ENCODE results near the gene MBP. TPM values are rescaled to one million over a fixed set of nuclear protein-coding genes. Genes with fewer than 3 reads are reported as not detected.

Gene MBP
- total RNA-seq, 2 experiments from 2014 or later: 35.9 to 36.6 TPM

DNA sequence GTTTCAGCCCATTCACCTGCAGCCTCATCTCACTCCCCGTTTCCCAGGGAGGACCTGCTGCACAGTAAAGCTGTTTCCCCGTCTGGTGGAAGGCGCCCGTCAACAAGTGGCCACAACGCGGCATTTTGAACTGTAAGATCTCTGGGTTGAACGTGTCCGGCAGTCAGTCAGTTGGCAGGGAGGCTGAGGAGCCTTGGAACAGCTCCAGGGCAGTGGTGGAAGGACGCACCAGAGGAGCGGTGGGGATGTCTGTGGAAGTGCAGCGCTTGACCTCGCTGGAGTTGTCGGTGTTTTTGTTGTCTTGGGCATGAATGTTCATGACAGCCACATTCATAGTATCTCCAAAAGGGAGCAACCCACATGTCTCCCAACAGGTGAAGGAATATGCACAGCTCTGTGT is 31.4 kb upstream of the MBP start:
- Mint-ChIP-seq H3K9me3 (no peaks in the 10 kb centered on the region), H3K27ac (no peak overlapping the region), H3K4me3 (no peak overlapping the region), H3K4me1 (ENCODE audit: low read depth) (peaks cover 4% of the 10 kb centered on the region), H3K36me3 (ENCODE audit: low read depth) (no peaks in the 10 kb centered on the region), H3K27me3 (ENCODE audit: low read depth) (peaks cover 1% of the 10 kb centered on the region)
- CTCF ChIA-PET: no interaction called here
- intact Hi-C loops (cut with micrococcal nuclease): no loop called here
- no peak for DNase-seq

DNA sequence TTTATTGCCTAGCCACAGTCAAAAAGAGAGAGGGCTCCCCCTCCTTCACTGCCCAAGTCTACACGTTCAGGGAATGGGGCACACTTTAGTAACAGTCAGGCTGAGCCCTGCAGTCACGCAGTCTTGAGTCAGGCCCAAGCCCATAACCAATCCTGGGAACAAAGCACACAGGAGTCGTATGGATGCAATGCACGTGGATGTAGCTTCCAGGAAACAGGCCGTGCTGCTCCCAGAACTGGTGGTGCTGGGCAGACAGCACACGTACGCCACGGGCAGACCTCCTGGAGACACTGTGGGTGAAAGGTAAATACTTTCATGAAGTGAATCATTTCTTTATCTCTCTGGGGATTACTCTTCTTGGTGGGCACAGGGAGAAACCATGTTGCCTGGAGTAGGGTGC is 30.0 kb upstream of the MBP start:
- H3K27ac Mint-ChIP-seq: no peak overlapping the region
- H3K9me3 Mint-ChIP-seq: no peaks in the 10 kb centered on the region
- CTCF ChIA-PET: interaction anchor here (0.7 kb wide), 1 partner anchor 862 kb away, joined by 7 read pairs; no protein-coding TSS in a partner anchor
- peaks cover 1% of the 10 kb centered on the region for H3K27me3 Mint-ChIP-seq (ENCODE audit: low read depth)
- H3K4me3 Mint-ChIP-seq: no peak overlapping the region
- no peak for DNase-seq
- H3K4me1 Mint-ChIP-seq (ENCODE audit: low read depth): peaks cover 4% of the 10 kb centered on the region
- intact Hi-C loops (cut with micrococcal nuclease): no loop called here
- no peaks in the 10 kb centered on the region for H3K36me3 Mint-ChIP-seq (ENCODE audit: low read depth)

DNA sequence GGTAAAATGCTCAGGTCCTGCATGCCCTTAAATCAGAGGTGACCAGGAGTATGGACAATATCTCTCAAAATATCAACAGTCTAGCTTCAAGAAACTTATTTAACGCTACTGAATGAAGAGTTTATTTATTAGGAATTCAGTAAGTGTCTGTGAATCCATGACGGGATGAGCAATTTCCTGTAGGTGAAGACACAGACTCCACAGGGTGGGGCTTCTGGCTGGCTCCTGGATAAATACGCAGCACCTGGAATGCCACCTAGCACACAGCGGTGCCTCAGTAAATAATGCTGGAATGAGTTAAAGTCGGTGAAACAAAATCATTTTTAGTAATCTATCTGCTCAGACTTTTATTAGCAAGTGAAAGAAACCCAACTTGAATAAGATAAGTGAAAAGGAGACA is 29.4 kb upstream of the MBP start:
- Mint-ChIP-seq H3K27ac (no peak overlapping the region), H3K4me3 (no peak overlapping the region), H3K9me3 (no peaks in the 10 kb centered on the region), H3K4me1 (ENCODE audit: low read depth) (peaks cover 4% of the 10 kb centered on the region), H3K36me3 (ENCODE audit: low read depth) (no peaks in the 10 kb centered on the region), H3K27me3 (ENCODE audit: low read depth) (peaks cover 1% of the 10 kb centered on the region)
- no peak for DNase-seq
- intact Hi-C loops (cut with micrococcal nuclease): no loop called here
- CTCF ChIA-PET: no interaction called here

DNA sequence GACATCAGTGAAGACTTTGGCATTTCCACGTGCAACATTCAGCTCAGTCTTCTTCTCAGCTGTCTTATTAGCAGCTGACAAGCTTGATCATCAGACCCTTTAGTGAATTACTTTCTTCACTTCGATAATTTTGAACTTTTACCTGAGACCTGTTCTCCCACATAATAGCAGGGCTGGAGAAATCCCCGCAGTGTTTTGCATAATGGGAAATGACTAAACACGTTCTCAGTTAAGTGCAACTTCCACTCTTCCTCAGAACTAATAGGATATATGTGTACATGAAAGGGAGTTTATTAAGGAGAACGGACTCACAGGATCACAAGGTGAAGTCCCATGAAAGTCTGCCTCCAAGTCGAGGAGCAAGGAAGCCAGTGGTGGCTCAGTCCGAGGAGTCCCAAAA is 28.8 kb upstream of the MBP start:
- Mint-ChIP-seq H3K27me3 (ENCODE audit: low read depth) (peaks cover 1% of the 10 kb centered on the region), H3K27ac (no peak overlapping the region), H3K9me3 (no peaks in the 10 kb centered on the region), H3K4me3 (no peak overlapping the region), H3K36me3 (ENCODE audit: low read depth) (no peaks in the 10 kb centered on the region), H3K4me1 (ENCODE audit: low read depth) (peaks cover 4% of the 10 kb centered on the region)
- intact Hi-C loops (cut with micrococcal nuclease): no loop called here
- no peak for DNase-seq
- CTCF ChIA-PET: no interaction called here

DNA sequence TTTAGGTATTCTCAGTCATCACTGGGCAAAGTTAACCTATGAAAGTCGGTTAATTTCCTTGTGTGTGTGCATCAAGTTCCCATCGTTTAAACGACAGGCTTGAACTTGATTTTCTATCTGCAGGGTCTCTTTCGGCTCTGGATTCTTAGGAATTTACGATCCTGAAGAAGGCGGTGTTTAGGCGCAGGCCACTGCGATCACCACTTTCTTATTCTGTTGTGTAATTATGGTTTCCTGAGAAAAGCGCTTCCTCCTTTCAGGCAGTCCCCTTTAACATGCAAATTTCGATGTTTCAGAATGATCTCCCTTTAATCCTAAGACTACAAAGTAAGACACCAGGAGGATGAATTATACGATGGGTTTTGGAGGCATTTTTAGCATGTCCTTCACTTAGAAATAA is 27.9 kb upstream of the MBP start:
- no peak for DNase-seq
- Mint-ChIP-seq H3K27ac (no peak overlapping the region), H3K36me3 (ENCODE audit: low read depth) (no peaks in the 10 kb centered on the region), H3K9me3 (no peaks in the 10 kb centered on the region), H3K4me3 (no peak overlapping the region), H3K27me3 (ENCODE audit: low read depth) (peaks cover 1% of the 10 kb centered on the region), H3K4me1 (ENCODE audit: low read depth) (peaks cover 4% of the 10 kb centered on the region)
- intact Hi-C loops (cut with micrococcal nuclease): no loop called here
- CTCF ChIA-PET: no interaction called here

DNA sequence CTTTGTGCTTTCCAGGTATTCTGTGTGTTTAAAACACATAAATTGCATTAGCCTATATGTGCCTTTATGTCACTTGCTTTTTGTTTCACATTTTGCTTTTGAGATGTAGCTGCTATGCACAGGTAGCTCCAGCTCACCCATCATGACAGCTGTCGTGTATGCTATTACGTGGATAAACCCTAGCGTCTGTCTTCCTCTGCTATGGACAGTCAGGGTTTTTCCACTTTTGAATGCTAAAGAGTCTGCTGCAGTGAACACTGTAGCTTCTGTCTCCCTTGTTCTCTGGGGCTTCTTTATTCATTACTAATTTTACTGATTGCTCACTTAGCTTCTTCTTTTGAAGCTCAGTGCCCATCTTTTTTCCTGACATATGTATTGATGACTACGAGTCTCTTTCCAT is 24.7 kb upstream of the MBP start:
- no peak for DNase-seq
- H3K4me1 Mint-ChIP-seq (ENCODE audit: low read depth): peaks cover 7% of the 10 kb centered on the region
- CTCF ChIA-PET: no interaction called here
- H3K27ac Mint-ChIP-seq: no peak overlapping the region
- H3K9me3 Mint-ChIP-seq: no peaks in the 10 kb centered on the region
- intact Hi-C loops (cut with micrococcal nuclease): no loop called here
- H3K36me3 Mint-ChIP-seq (ENCODE audit: low read depth): no peaks in the 10 kb centered on the region
- no peak overlapping the region for H3K4me3 Mint-ChIP-seq
- H3K27me3 Mint-ChIP-seq (ENCODE audit: low read depth): peaks cover 1% of the 10 kb centered on the region

DNA sequence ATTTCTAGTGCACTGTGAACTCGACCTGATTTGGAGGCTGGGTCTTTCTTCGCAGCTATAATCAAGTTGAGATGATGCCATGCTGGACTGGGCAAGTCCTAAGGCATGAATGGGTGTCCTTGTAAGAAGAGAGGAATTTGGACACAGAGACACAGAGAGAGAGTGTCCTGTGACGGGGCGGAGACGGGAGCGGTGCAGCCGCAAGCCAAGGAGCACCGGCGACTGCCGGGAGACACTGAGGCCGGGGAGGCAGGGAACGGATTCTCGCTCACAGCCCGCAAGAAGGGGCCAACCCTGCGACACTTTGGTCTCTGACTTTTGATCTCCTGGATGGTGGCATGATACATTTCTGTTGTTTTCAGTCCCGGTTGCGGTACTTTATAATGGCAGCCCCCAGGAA is 22.4 kb upstream of the MBP start:
- no peak for DNase-seq
- CTCF ChIA-PET: no interaction called here

DNA sequence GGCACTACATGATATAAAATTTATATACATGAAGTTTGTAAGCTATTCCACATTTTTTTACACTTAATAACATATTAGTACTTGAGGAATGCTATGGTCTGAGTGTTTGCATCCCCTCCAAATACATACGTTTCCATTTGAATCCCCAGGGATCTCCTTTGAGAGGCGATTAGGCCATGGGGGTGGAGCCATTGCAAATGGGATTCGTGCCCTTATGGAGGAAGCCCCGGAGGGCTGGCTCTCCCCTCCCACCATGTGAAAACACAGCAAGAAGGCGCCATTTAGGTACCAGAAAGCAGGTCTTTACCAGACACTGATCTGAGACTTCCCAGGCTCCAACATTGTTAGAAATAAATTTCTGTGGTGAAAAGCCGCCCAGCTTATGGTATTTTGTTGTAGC is 20.8 kb upstream of the MBP start:
- no peak overlapping the region for H3K4me3 Mint-ChIP-seq
- DNase-seq: no peak
- H3K4me1 Mint-ChIP-seq (ENCODE audit: low read depth): peaks cover 18% of the 10 kb centered on the region
- intact Hi-C loops (cut with micrococcal nuclease): no loop called here
- no peaks in the 10 kb centered on the region for H3K27me3 Mint-ChIP-seq (ENCODE audit: low read depth)
- CTCF ChIA-PET: no interaction called here
- H3K36me3 Mint-ChIP-seq (ENCODE audit: low read depth): no peaks in the 10 kb centered on the region
- no peak overlapping the region for H3K27ac Mint-ChIP-seq
- H3K9me3 Mint-ChIP-seq: no peaks in the 10 kb centered on the region

More for the DNA sequence above, 22.4 kb upstream of the MBP start:
- Mint-ChIP-seq H3K4me3 (no peak overlapping the region), H3K4me1 (ENCODE audit: low read depth) (peaks cover 14% of the 10 kb centered on the region), H3K27me3 (ENCODE audit: low read depth) (peaks cover under 1% of the 10 kb centered on the region), H3K9me3 (no peaks in the 10 kb centered on the region), H3K36me3 (ENCODE audit: low read depth) (no peaks in the 10 kb centered on the region), H3K27ac (no peak overlapping the region)
- intact Hi-C loops (cut with micrococcal nuclease): no loop called here

DNA sequence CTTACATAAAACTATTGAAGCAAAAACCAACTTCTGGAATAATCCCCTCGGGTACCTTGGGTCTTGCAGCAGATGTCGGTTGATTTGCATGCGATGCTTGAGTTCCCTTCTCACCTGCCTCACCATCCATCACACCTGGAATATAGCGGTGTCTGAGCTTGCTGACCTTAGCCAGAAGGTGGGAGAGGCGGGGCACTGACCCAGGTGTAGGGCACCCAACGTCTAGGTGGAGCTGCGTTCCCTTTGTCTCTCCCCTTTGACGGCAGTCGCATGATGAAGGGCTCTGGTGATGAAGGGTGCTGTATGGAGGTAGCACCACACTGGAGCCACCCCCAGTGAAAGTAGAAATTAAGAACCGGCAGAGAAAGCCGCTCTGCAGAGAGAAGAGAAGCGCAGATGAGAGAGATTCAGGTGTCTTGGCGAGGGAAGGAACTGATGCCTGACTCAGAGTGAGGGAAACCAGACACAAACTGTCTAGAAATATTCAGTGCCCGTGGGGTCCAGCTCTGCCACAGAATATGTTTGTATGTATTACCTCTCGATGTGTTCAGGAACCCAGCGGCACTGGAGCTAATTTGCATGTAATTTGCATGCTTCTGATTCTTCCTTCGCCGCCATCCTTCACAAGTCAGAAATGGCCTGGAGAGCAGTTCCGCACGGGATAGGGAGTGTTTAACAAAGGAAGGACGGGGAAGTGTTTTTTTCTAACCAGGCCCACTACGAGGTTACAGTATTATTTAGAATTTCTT is 19.4 kb upstream of the MBP start:
- CTCF ChIA-PET: interaction anchor here (1.1 kb wide), 1 partner anchor 152 kb away, joined by 3 read pairs; no protein-coding TSS in a partner anchor
- H3K36me3 Mint-ChIP-seq (ENCODE audit: low read depth): no peaks in the 10 kb centered on the region
- intact Hi-C loops (cut with micrococcal nuclease): no loop called here
- no peaks in the 10 kb centered on the region for H3K27me3 Mint-ChIP-seq (ENCODE audit: low read depth)
- DNase-seq: no peak
- no peak overlapping the region for H3K4me3 Mint-ChIP-seq
- no peak overlapping the region for H3K27ac Mint-ChIP-seq
- no peaks in the 10 kb centered on the region for H3K9me3 Mint-ChIP-seq
- peaks cover 32% of the 10 kb centered on the region for H3K4me1 Mint-ChIP-seq (ENCODE audit: low read depth)

DNA sequence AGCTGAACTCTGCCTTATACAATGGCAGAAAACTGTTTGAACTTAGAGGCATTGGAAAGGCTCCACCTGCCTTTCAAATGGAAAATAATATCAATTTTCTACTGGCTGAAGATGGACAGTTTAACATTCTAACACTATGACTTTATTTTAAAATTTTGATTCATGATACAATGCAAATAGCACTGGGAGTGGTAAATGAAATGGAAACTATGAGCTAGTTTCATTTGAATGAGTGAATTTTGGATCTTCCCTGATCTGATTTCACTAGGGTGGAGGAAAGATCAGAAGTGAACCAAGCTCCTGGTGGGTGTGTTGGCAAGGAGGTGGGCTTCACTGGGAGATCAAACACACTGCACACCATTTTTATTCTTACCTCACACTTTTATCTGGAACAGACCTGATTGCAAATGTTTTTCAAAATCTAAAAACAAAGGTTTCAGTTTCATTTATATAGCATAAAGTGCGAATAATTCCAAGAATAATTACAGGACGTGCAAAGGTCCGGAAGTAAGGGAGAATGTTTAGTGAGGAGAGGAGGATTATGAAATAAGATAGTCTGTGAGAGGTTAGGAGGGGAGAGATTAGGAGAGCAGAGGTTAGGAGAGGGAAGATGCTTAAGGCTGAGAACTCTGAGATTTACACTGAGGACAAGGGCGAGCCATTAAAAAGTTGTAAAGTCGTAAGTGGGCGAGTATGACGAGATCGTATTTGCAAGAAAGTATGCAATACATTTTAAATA is 18.6 kb upstream of the MBP start:
- Mint-ChIP-seq H3K27me3 (ENCODE audit: low read depth) (no peaks in the 10 kb centered on the region), H3K4me3 (no peak overlapping the region), H3K9me3 (no peaks in the 10 kb centered on the region)

DNA sequence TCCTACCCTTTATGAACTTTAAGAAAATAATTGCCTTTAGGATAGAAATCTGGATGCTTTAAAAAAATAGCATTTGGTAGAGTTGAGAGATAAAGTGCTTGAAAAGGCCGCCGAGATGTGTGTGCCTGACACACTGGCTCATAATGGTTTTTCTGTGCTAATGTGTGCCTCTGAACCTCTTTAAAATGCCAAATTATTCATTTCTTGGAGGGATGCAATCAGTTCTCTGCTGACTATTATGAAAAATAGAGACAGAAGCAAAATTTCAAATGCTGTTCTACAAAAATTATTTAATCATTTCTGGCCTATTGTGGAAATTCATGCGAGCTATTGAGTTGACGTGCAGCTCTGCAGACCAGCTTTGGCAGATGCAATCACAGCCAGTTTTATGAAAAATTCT is 18.0 kb upstream of the MBP start:
- intact Hi-C loops (cut with micrococcal nuclease): no loop called here
- Mint-ChIP-seq H3K4me1 (ENCODE audit: low read depth) (peaks cover 42% of the 10 kb centered on the region), H3K27ac (no peak overlapping the region), H3K27me3 (ENCODE audit: low read depth) (no peaks in the 10 kb centered on the region), H3K4me3 (no peak overlapping the region), H3K9me3 (no peaks in the 10 kb centered on the region), H3K36me3 (ENCODE audit: low read depth) (no peaks in the 10 kb centered on the region)
- no peak for DNase-seq
- CTCF ChIA-PET: interaction anchor here (1.0 to 1.1 kb wide), 2 partner anchors 61 to 151 kb away, joined by 3 read pairs; no protein-coding TSS in a partner anchor

More for the DNA sequence above, 18.6 kb upstream of the MBP start:
- no peak overlapping the region for H3K27ac Mint-ChIP-seq
- H3K4me1 Mint-ChIP-seq (ENCODE audit: low read depth): peaks cover 40% of the 10 kb centered on the region
- CTCF ChIA-PET: interaction anchor here (1.0 to 1.1 kb wide), 2 partner anchors 60 to 151 kb away, joined by 3 read pairs; no protein-coding TSS in a partner anchor
- no peak for DNase-seq
- no peaks in the 10 kb centered on the region for H3K36me3 Mint-ChIP-seq (ENCODE audit: low read depth)
- intact Hi-C loops (cut with micrococcal nuclease): no loop called here

DNA sequence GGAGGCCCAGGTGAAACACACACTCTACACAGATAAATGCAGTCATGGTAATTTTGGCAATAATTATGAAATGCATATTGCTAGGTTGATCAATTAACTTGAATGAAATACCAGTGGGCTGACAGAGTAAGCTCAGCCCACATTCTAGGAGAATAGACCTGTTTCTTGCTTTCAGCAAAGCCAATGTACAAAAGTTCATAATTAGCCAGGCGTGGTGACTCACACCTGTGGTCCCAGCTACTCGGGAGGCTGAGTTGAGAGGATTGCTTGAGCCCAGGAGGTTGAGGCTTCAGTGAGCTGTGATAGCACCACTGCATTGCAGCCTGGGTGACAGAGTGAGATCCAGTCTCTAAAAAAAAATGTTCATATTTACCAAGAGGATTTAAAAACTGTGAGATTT is 15.7 kb upstream of the MBP start:
- intact Hi-C loops (cut with micrococcal nuclease): loop anchor here (5.0 kb wide), 1 partner anchor 146 kb away; no protein-coding TSS in a partner anchor
- Mint-ChIP-seq H3K4me3 (no peak overlapping the region), H3K4me1 (ENCODE audit: low read depth) (peaks cover 40% of the 10 kb centered on the region), H3K36me3 (ENCODE audit: low read depth) (peaks cover 4% of the 10 kb centered on the region), H3K27ac (peak overlapping the region; percentile 84), H3K27me3 (ENCODE audit: low read depth) (no peaks in the 10 kb centered on the region), H3K9me3 (peaks cover 10% of the 10 kb centered on the region)
- CTCF ChIA-PET: interaction anchor here (1.2 kb wide), 1 partner anchor 27 kb away, joined by 3 read pairs; no protein-coding TSS in a partner anchor
- DNase-seq: peak; percentile 34
